H1 (cell line): Measurements from ENCODE around the gene CDK2. TPM values are rescaled to one million over a fixed set of nuclear protein-coding genes. Genes with fewer than 3 reads are reported as not detected.

ENCODE experiments used
- CTCF ChIA-PET: fragments of 300-600 bp; sonication (Branson Sonifier 250); formaldehyde crosslinking; loops from one replicate; lab custom pipeline; 2021; ENCODE audit not compliant: partially characterized antibody; lab: Charles Lee
- POLR2A ChIA-PET: fragments of 300-600 bp; sonication (Branson Sonifier 250); formaldehyde crosslinking; loops from one replicate; lab custom pipeline; 2021; ENCODE audit warnings: inconsistent platforms; ENCODE audit not compliant: partially characterized antibody; lab: Charles Lee
- DNase-seq, 2 experiments: peaks; one replicate each; pipeline versions ENCODE4 v3.0.0 to v3.0.0-alpha.2; 2010 to 2022; ENCODE audit warnings: low spot score in 2 of 2, low read depth in 1 of 2, mixed read lengths in 1 of 2
- FAIRE-seq: peaks from 2 replicates; lab custom pipeline; 2011; peaks lifted over from hg19 to GRCh38; lab: Jason Lieb, UNC
- H2AFZ ChIP-seq: 2 replicates; pipeline ENCODE4 v1.8.1; 2012; ENCODE audit warnings: low read length, inconsistent platforms
- H2AK5ac ChIP-seq: 2 replicates; pipeline ENCODE4 v1.6.1; 2013; ENCODE audit warnings: low read depth, low read length
- H2BK120ac ChIP-seq: replicated peaks from 2 replicates; pipeline ENCODE3; 2013; ENCODE audit warnings: low read depth, low read length, inconsistent platforms
- H2BK12ac ChIP-seq: 2 replicates; pipeline ENCODE4 v1.6.1; 2013; ENCODE audit warnings: low read depth, low read length
- H2BK15ac ChIP-seq: 2 replicates; pipeline ENCODE4 v1.6.1; 2013; ENCODE audit warnings: low read length
- H2BK20ac ChIP-seq: 2 replicates; pipeline ENCODE4 v1.6.1; 2013; ENCODE audit warnings: low read length
- H2BK5ac ChIP-seq: 2 replicates; pipeline ENCODE4 v1.6.1; 2013; ENCODE audit warnings: low read depth, low read length
- H3K14ac ChIP-seq: 2 replicates; pipeline ENCODE4 v1.6.1; 2013; ENCODE audit warnings: inconsistent platforms; ENCODE audit not compliant: insufficient read length
- H3K18ac ChIP-seq: 2 replicates; pipeline ENCODE4 v1.6.1; 2013; ENCODE audit warnings: low read length; ENCODE audit errors: extremely low read depth
- H3K23ac ChIP-seq: 2 replicates; pipeline ENCODE4 v1.6.1; 2013; ENCODE audit warnings: inconsistent platforms; ENCODE audit not compliant: insufficient read length
- H3K23me2 ChIP-seq: 2 replicates; pipeline ENCODE4 v1.6.1; 2013; ENCODE audit warnings: low read depth, low read length
- H3K27ac ChIP-seq: 2 replicates; pipeline ENCODE4 v1.6.1; 2011; ENCODE audit warnings: low read depth, low read length, inconsistent platforms
- H3K27me3 ChIP-seq, 4 experiments: replicated peaks in 1 of 4; 1 replicate in 1 of 4; 2 replicates in 3 of 4; pipeline versions ENCODE4 v1.6.1 to v1.8.1; 2011 to 2013; ENCODE audit warnings: low read length in 3 of 4, mild to moderate bottlenecking in 3 of 4, inconsistent platforms in 2 of 4, mixed read lengths in 2 of 4, moderate library complexity in 1 of 4; ENCODE audit not compliant: control insufficient read depth in 3 of 4, insufficient read depth in 3 of 4; ENCODE audit errors: extremely low read depth in 1 of 4
- H3K36me3 ChIP-seq, 4 experiments: 2 replicates each; pipeline versions ENCODE4 v1.6.1 to v1.8.1; 2011 to 2013; ENCODE audit warnings: mild to moderate bottlenecking in 4 of 4, low read length in 3 of 4, moderate library complexity in 2 of 4, control low read depth in 1 of 4, inconsistent platforms in 1 of 4; ENCODE audit not compliant: insufficient read depth in 4 of 4, control insufficient read depth in 2 of 4
- H3K4ac ChIP-seq: replicated peaks from 2 replicates; pipeline ENCODE3; 2013; ENCODE audit warnings: low read length, low read depth, mixed read lengths, inconsistent platforms; ENCODE audit not compliant: insufficient read length
- H3K4me1 ChIP-seq, 4 experiments: replicated peaks in 1 of 4; 1 replicate in 1 of 4; 2 replicates in 3 of 4; pipeline versions ENCODE4 v1.6.1 to v1.8.1; 2011 to 2013; ENCODE audit warnings: low read length in 3 of 4, inconsistent platforms in 2 of 4, mixed read lengths in 1 of 4; ENCODE audit not compliant: insufficient read depth in 4 of 4, control insufficient read depth in 3 of 4
- H3K4me2 ChIP-seq, 2 experiments: 2 replicates each; pipeline versions ENCODE4 v1.6.1 to v1.8.1; 2011 to 2013; ENCODE audit warnings: low read depth in 2 of 2, low read length in 2 of 2, control low read depth in 1 of 2, inconsistent platforms in 1 of 2, mild to moderate bottlenecking in 1 of 2; ENCODE audit not compliant: insufficient read depth in 1 of 2
- H3K4me3 ChIP-seq, 4 experiments: fragments of 200-600, 300-600 bp in 1 of 4; sonication (generic), shearing (Covaris generic), sonication (Bioruptor Twin) in 1 of 4; 2 replicates each; pipeline versions ENCODE4 v1.5.1 to v1.8.1; 2011 to 2016; ENCODE audit warnings: low read length in 4 of 4, low read depth in 3 of 4, control low read depth in 2 of 4, inconsistent platforms in 2 of 4, mild to moderate bottlenecking in 2 of 4, mixed read lengths in 1 of 4, moderate library complexity in 1 of 4; ENCODE audit not compliant: insufficient read depth in 2 of 4; ENCODE audit errors: extremely low read depth in 1 of 4
- H3K56ac ChIP-seq: replicated peaks from 2 replicates; pipeline ENCODE3; 2013; ENCODE audit warnings: low read depth, mild to moderate bottlenecking, mixed read lengths, low read length, inconsistent platforms; ENCODE audit not compliant: insufficient read length
- H3K79me1 ChIP-seq: 2 replicates; pipeline ENCODE4 v1.6.1; 2013; ENCODE audit warnings: low read depth, low read length, control low read depth
- H3K79me2 ChIP-seq, 2 experiments: 2 replicates each; pipeline versions ENCODE4 v1.6.1 to v1.8.1; 2012 to 2013; ENCODE audit warnings: low read length in 2 of 2, mild to moderate bottlenecking in 2 of 2, inconsistent platforms in 1 of 2; ENCODE audit not compliant: insufficient read depth in 2 of 2, control insufficient read depth in 1 of 2
- H3K9ac ChIP-seq, 4 experiments: replicated peaks in 1 of 4; 1 replicate in 1 of 4; 2 replicates in 3 of 4; pipeline versions ENCODE4 v1.6.1 to v1.8.1; 2011 to 2013; ENCODE audit warnings: low read depth in 3 of 4, low read length in 3 of 4, control low read depth in 2 of 4, mild to moderate bottlenecking in 2 of 4, moderate library complexity in 2 of 4, inconsistent platforms in 1 of 4; ENCODE audit errors: extremely low read depth in 1 of 4
- H3K9me3 ChIP-seq, 2 experiments: 2 replicates each; pipeline versions ENCODE4 v1.6.1 to v1.8.1; 2012 to 2013; ENCODE audit warnings: mild to moderate bottlenecking in 2 of 2, moderate library complexity in 2 of 2, control low read depth in 1 of 2, inconsistent platforms in 1 of 2, low read depth in 1 of 2, low read length in 1 of 2, mixed read lengths in 1 of 2; ENCODE audit not compliant: insufficient read depth in 2 of 2
- H4K20me1 ChIP-seq, 2 experiments: replicated peaks in 1 of 2; 2 replicates each; pipeline versions ENCODE3 to v1.8.1; 2011 to 2013; ENCODE audit warnings: inconsistent platforms in 2 of 2, low read length in 2 of 2, mild to moderate bottlenecking in 1 of 2; ENCODE audit not compliant: insufficient read depth in 2 of 2, control insufficient read depth in 1 of 2
- H4K5ac ChIP-seq: 2 replicates; pipeline ENCODE4 v1.6.1; 2013; ENCODE audit warnings: low read length, low read depth, mixed read lengths, inconsistent platforms; ENCODE audit not compliant: insufficient read length
- H4K8ac ChIP-seq: 2 replicates; pipeline ENCODE4 v1.8.0; 2013; ENCODE audit warnings: mild to moderate bottlenecking, moderate library complexity, low read length, inconsistent platforms; ENCODE audit not compliant: insufficient read depth; ENCODE audit errors: extremely low read depth
- H4K91ac ChIP-seq: replicated peaks from 2 replicates; pipeline ENCODE3; 2013; ENCODE audit warnings: low read length, mixed read lengths, inconsistent platforms; ENCODE audit not compliant: insufficient read length
- JUN ChIP-seq: IDR thresholded peaks from 2 replicates; pipeline ENCODE4 v1.6.1; 2011; ENCODE audit warnings: low read depth, mild to moderate bottlenecking, improper control_type of control experiment, low read length
- RBBP5 ChIP-seq: IDR thresholded peaks from 2 replicates; pipeline ENCODE4 v1.7.1; 2012; ENCODE audit warnings: low read depth, mild to moderate bottlenecking, inconsistent platforms, low read length, moderate library complexity, borderline replicate concordance
- WGBS, 2 experiments: shearing (Covaris generic) in 1 of 2; methylation state at CpG; one replicate each; pipeline versions ENCODE4 v1.1.6 to v1.1.7; 2013 to 2015; ENCODE audit warnings: low lambda C conversion rate in 2 of 2, mixed read lengths in 2 of 2, inconsistent platforms in 1 of 2, low coverage in 1 of 2, missing lambda C conversion rate in 1 of 2; ENCODE audit not compliant: insufficient replicate concordance in 2 of 2, insufficient coverage in 1 of 2, insufficient read length in 1 of 2; ENCODE audit errors: extremely low coverage in 1 of 2, missing lambda C conversion rate in 1 of 2; 5-methylcytosine and 5-hydroxymethylcytosine counted together
- polyA plus RNA-seq, 7 experiments: library from polyadenylated mRNA; depleted of rRNA in 3 of 7; stranded (reverse) in 5 of 7; unstranded in 2 of 7; fragments of >200 nt in 5 of 7; fragments of 200-250 nt in 2 of 7; gene quantifications; 1 replicate in 5 of 7; 2 replicates in 1 of 7; 4 replicates in 1 of 7; pipeline versions ENCODE4 v1.2.1 to v1.2.3, GENCODE V29; 2011 to 2013; ENCODE audit warnings: missing spikeins in 2 of 7, mixed read lengths in 2 of 7
- total RNA-seq: library from RNA; stranded (reverse); fragmentation: NEBNext Ultra II Directional; extraction: Animal tissue kit (Norgen Biotek cat#: 25700); gene quantifications from 2 replicates; pipeline ENCODE4 v1.2.1, GENCODE V29; 2021
- TF ChIP-seq, protein P1 (sequence below), 3 experiments: IDR thresholded peaks; 1 replicate in 2 of 3; 2 replicates in 1 of 3; pipeline versions ENCODE4 v1.5.1 to v1.6.1; 2011; ENCODE audit warnings: low read length in 3 of 3, mild to moderate bottlenecking in 3 of 3, inconsistent platforms in 2 of 3, low read depth in 1 of 3, moderate library complexity in 1 of 3; ENCODE audit not compliant: insufficient read depth in 1 of 3; ENCODE audit errors: control extremely low read depth in 1 of 3

Gene CDK2
- total and polyA plus RNA-seq, 2 of the 8 experiments (the other 6 are each of a cell fraction or from before 2014, with no cell fraction given) = 39.4 to 42.5 TPM

DNA sequence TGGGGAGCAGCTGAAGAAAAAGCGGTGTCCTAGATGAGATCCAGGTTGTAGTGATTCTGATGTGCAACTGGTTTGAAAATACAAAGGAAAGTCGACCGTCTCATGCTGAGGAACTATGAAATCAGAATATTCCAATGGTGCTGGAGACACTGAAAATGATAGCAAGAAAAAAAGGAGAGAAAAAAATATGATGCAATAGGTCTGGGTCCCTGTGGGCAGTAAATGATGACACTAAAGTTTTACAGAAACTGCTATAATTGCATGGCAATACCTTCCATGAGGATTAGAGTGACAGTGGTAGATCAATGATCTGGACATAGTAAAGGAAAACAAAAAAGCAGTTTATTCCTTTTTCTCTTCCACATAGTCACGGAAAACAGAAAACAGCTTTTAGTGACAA lies 41.3 kb upstream of the CDK2 start:
- Histone ChIP-seq H3K14ac (no peak overlapping the region), H3K9ac (peak overlapping the region in 2 of 4 experiments; percentile 38 to 54; a peak in 1 of 7 replicates), H4K5ac (no peak overlapping the region), H2BK5ac (no peak overlapping the region), H4K20me1 (peaks cover 2 to 10% of the 10 kb centered on the region in 2 experiments), H3K4me2 (peak overlapping the region; percentile 88 to 90; a peak in 3 of 4 replicates), H3K36me3 (peaks cover 0 to 15% (median 4%) of the 10 kb centered on the region in 4 experiments; a peak in 5 of 8 replicates), H2BK12ac (no peak overlapping the region), H4K91ac (no peak overlapping the region), H2BK15ac (no peak overlapping the region), H3K23ac (no peak overlapping the region), H3K9me3 (no peaks in the 10 kb centered on the region), H3K56ac (peak overlapping the region; percentile 5), H2AK5ac (no peak overlapping the region), H3K27me3 (no peaks in the 10 kb centered on the region; a peak in 1 of 7 replicates), H4K8ac (no peak overlapping the region), H3K79me1 (peaks cover 3% of the 10 kb centered on the region; the same call in 1 of the 2 replicates), H3K79me2 (peaks cover 15 to 61% of the 10 kb centered on the region in 2 experiments), H2BK120ac (no peak overlapping the region), H2AFZ (no peak overlapping the region), H3K23me2 (peaks cover 7% of the 10 kb centered on the region), H3K4me3 (peak overlapping the region in 1 of 4 experiments; percentile 90; a peak in 2 of 8 replicates), H3K4ac (no peak overlapping the region), H3K18ac (no peak overlapping the region), H2BK20ac (no peak overlapping the region), H3K4me1 (peaks cover 2 to 10% (median 3%) of the 10 kb centered on the region in 4 experiments; a peak in 6 of 7 replicates), H3K27ac (no peak overlapping the region)
- TF ChIP-seq RBBP5 = no peak
- TF ChIP-seq, protein P1, sequence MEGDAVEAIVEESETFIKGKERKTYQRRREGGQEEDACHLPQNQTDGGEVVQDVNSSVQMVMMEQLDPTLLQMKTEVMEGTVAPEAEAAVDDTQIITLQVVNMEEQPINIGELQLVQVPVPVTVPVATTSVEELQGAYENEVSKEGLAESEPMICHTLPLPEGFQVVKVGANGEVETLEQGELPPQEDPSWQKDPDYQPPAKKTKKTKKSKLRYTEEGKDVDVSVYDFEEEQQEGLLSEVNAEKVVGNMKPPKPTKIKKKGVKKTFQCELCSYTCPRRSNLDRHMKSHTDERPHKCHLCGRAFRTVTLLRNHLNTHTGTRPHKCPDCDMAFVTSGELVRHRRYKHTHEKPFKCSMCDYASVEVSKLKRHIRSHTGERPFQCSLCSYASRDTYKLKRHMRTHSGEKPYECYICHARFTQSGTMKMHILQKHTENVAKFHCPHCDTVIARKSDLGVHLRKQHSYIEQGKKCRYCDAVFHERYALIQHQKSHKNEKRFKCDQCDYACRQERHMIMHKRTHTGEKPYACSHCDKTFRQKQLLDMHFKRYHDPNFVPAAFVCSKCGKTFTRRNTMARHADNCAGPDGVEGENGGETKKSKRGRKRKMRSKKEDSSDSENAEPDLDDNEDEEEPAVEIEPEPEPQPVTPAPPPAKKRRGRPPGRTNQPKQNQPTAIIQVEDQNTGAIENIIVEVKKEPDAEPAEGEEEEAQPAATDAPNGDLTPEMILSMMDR (IDR thresholded peaks at IDR 0.05; ENCODE audit: control extremely low read depth in 1 of 3, insufficient read depth in 1 of 3, low read depth in 1 of 3, low read length in 3 of 3) = no peak
- TF ChIP-seq JUN = no peak
- ChIA-PET POLR2A (interaction anchor here (0.8 to 4.5 kb wide), 13 partner anchors 9 to 241 kb away, joined by 3 to 53 read pairs (median 9); partner anchors contain the start of genes DNAJC14, MMP19, ORMDL2 and SARNP), CTCF (interaction anchor here (0.7 to 7.8 kb wide), 14 partner anchors 9 to 1708 kb away, joined by 3 to 71 read pairs (median 7); partner anchors contain the start of genes B4GALNT1, DNAJC14, MMP19 and ORMDL2)
- FAIRE-seq (no peak), DNase-seq (no peak)
- 90% methylated on average over 4 of the region's 4 CpGs; no CpG with 5 or more reads in 1 of the 2 experiments for WGBS, 2 experiments
